ENCODE results near the gene ERI3.

Gene ERI3

GRCh38 chr1:44220755-44221154 lies 134.3 kb downstream of the ERI3 start:
- H3K4me1 ChIP-seq (ENCODE audit: insufficient read depth, poor library complexity, severe bottlenecking): no peaks in the 10 kb centered on the region
- DNase-seq (ENCODE audit: low spot score): no peak
- no peak for ATAC-seq (ENCODE audit: low read depth)
- no peak overlapping the region for H3K27ac ChIP-seq (ENCODE audit: poor library complexity, severe bottlenecking)
- H3K27me3 ChIP-seq (ENCODE audit: insufficient read depth, poor library complexity, severe bottlenecking): no peaks in the 10 kb centered on the region
- TF ChIP-seq, protein P1, sequence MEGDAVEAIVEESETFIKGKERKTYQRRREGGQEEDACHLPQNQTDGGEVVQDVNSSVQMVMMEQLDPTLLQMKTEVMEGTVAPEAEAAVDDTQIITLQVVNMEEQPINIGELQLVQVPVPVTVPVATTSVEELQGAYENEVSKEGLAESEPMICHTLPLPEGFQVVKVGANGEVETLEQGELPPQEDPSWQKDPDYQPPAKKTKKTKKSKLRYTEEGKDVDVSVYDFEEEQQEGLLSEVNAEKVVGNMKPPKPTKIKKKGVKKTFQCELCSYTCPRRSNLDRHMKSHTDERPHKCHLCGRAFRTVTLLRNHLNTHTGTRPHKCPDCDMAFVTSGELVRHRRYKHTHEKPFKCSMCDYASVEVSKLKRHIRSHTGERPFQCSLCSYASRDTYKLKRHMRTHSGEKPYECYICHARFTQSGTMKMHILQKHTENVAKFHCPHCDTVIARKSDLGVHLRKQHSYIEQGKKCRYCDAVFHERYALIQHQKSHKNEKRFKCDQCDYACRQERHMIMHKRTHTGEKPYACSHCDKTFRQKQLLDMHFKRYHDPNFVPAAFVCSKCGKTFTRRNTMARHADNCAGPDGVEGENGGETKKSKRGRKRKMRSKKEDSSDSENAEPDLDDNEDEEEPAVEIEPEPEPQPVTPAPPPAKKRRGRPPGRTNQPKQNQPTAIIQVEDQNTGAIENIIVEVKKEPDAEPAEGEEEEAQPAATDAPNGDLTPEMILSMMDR (IDR thresholded peaks at IDR 0.05; ENCODE audit: poor library complexity, severe bottlenecking): no peak
- H3K4me3 ChIP-seq (ENCODE audit: severe bottlenecking): no peak overlapping the region
- H3K9me3 ChIP-seq (ENCODE audit: severe bottlenecking): no peaks in the 10 kb centered on the region
- peaks cover 46% of the 10 kb centered on the region for H3K36me3 ChIP-seq (ENCODE audit: low read depth)

GRCh38 chr1:44220001-44220751 lies 134.9 kb downstream of the ERI3 start:
- TF ChIP-seq, protein P1 (IDR thresholded peaks at IDR 0.05; ENCODE audit: poor library complexity, severe bottlenecking): no peak
- H3K9me3 ChIP-seq (ENCODE audit: severe bottlenecking): no peaks in the 10 kb centered on the region
- H3K27me3 ChIP-seq (ENCODE audit: insufficient read depth, poor library complexity, severe bottlenecking): no peaks in the 10 kb centered on the region
- H3K27ac ChIP-seq (ENCODE audit: poor library complexity, severe bottlenecking): no peak overlapping the region
- DNase-seq (ENCODE audit: low spot score): no peak
- peaks cover 52% of the 10 kb centered on the region for H3K36me3 ChIP-seq (ENCODE audit: low read depth)
- H3K4me1 ChIP-seq (ENCODE audit: insufficient read depth, poor library complexity, severe bottlenecking): no peaks in the 10 kb centered on the region
- no peak overlapping the region for H3K4me3 ChIP-seq (ENCODE audit: severe bottlenecking)
- ATAC-seq (ENCODE audit: low read depth): no peak

- Histone ChIP-seq H3K4me1 (ENCODE audit: insufficient read depth, poor library complexity, severe bottlenecking) (no peaks in the 10 kb centered on the region), H3K27ac (ENCODE audit: poor library complexity, severe bottlenecking) (no peak overlapping the region), H3K9me3 (ENCODE audit: severe bottlenecking) (no peaks in the 10 kb centered on the region), H3K4me3 (ENCODE audit: severe bottlenecking) (no peak overlapping the region), H3K36me3 (ENCODE audit: low read depth) (peaks cover 57% of the 10 kb centered on the region), H3K27me3 (ENCODE audit: insufficient read depth, poor library complexity, severe bottlenecking) (no peaks in the 10 kb centered on the region)
- TF ChIP-seq, protein P1 (IDR thresholded peaks at IDR 0.05; ENCODE audit: poor library complexity, severe bottlenecking): no peak
- DNase-seq (ENCODE audit: low spot score) (no peak), ATAC-seq (ENCODE audit: low read depth) (no peak)
These were observed 135.8 kb downstream of the ERI3 start for GRCh38 chr1:44219301-44219626.

- H3K36me3 ChIP-seq (ENCODE audit: low read depth): peaks cover 57% of the 10 kb centered on the region
- TF ChIP-seq, protein P1 (IDR thresholded peaks at IDR 0.05; ENCODE audit: poor library complexity, severe bottlenecking): no peak
- H3K9me3 ChIP-seq (ENCODE audit: severe bottlenecking): no peaks in the 10 kb centered on the region
- H3K4me3 ChIP-seq (ENCODE audit: severe bottlenecking): no peak overlapping the region
- ATAC-seq (ENCODE audit: low read depth) (no peak), DNase-seq (ENCODE audit: low spot score) (no peak)
- no peaks in the 10 kb centered on the region for H3K27me3 ChIP-seq (ENCODE audit: insufficient read depth, poor library complexity, severe bottlenecking)
- H3K4me1 ChIP-seq (ENCODE audit: insufficient read depth, poor library complexity, severe bottlenecking): no peaks in the 10 kb centered on the region
- H3K27ac ChIP-seq (ENCODE audit: poor library complexity, severe bottlenecking): no peak overlapping the region
These were observed 136.4 kb downstream of the ERI3 start for GRCh38 chr1:44218503-44219300.

Data from RWPE2 (cell line).